K562 (cell line): ENCODE data around the gene ARAP1. TPM values are rescaled to one million over a fixed set of nuclear protein-coding genes. Genes with fewer than 3 reads are reported as not detected.
A peak's percentile ranks its signal among the peaks of the same experiment; 100 is the strongest.

Source experiments
- ARNT ChIP-seq, 2 experiments: fragments of 450-650 bp; IDR thresholded peaks; 2 replicates each; pipeline ENCODE4 v1.6.1; 2016; ENCODE audit warnings: mild to moderate bottlenecking in 1 of 2
- ASH1L ChIP-seq: fragments of 450-650 bp; IDR thresholded peaks from 2 replicates; pipeline ENCODE4 v1.6.1; 2018; ENCODE audit warnings: borderline replicate concordance, mild to moderate bottlenecking, low read depth; ENCODE audit not compliant: partially characterized antibody
- ATF1 ChIP-seq, 2 experiments: fragments of 450-650 bp in 1 of 2; IDR thresholded peaks; 2 replicates each; pipeline ENCODE4 v1.6.1; 2016; ENCODE audit warnings: missing compliant biosample characterization in 1 of 2, missing genetic modification characterization in 1 of 2
- BACH1 ChIP-seq: fragments of 200-800 bp; sonication (Bioruptor generic); IDR thresholded peaks from 2 replicates; pipeline ENCODE4 v1.6.1; 2016; ENCODE audit warnings: missing genetic modification characterization, missing compliant biosample characterization
- C11orf30 ChIP-seq: fragments of 450-650 bp; IDR thresholded peaks from 2 replicates; pipeline ENCODE4 v1.6.1; 2016; ENCODE audit warnings: low read depth, mild to moderate bottlenecking
- FOXA3 ChIP-seq, 2 experiments: fragments of 450-650 bp in 1 of 2; sonication (generic) in 1 of 2; formaldehyde crosslinking; IDR thresholded peaks in 1 of 2; conservative IDR thresholded peaks in 1 of 2; 2 replicates each; pipeline versions ENCODE4 v1.4.0 to v1.8.0; 2020 to 2022; ENCODE audit warnings: mild to moderate bottlenecking in 2 of 2, missing genetic modification reagents in 1 of 2
- HCFC1 ChIP-seq: IDR thresholded peaks from 2 replicates; pipeline ENCODE4 v1.6.1; 2012; ENCODE audit warnings: low read depth, low read length, improper control_type of control experiment
- HDAC2 ChIP-seq: fragments of 450-650 bp; IDR thresholded peaks from 2 replicates; pipeline ENCODE4 v1.6.1; 2016; ENCODE audit warnings: mild to moderate bottlenecking
- KAT2B ChIP-seq: IDR thresholded peaks from one replicate; pipeline ENCODE4 v1.6.1; 2012; ENCODE audit warnings: low read depth, mild to moderate bottlenecking, control low read depth, inconsistent platforms, low read length, moderate library complexity
- MAZ ChIP-seq, 2 experiments: fragments of 450-650 bp in 1 of 2; sonication (generic) in 1 of 2; formaldehyde crosslinking; IDR thresholded peaks in 1 of 2; conservative IDR thresholded peaks in 1 of 2; 2 replicates each; pipeline versions ENCODE4 v1.4.0 to v1.5.0; 2020; ENCODE audit warnings: mild to moderate bottlenecking in 1 of 2, missing genetic modification reagents in 1 of 2
- MYBL2 ChIP-seq, 2 experiments: fragments of 450-650 bp in 1 of 2; sonication (generic) in 1 of 2; formaldehyde crosslinking in 1 of 2; IDR thresholded peaks; 2 replicates each; pipeline versions ENCODE4 v1.6.1 to v1.8.1; 2017 to 2022; ENCODE audit warnings: borderline replicate concordance in 1 of 2, inconsistent platforms in 1 of 2, low read depth in 1 of 2, mild to moderate bottlenecking in 1 of 2, missing genetic modification reagents in 1 of 2, moderate library complexity in 1 of 2
- NCOA1 ChIP-seq: fragments of 450-650 bp; IDR thresholded peaks from 2 replicates; pipeline ENCODE4 v1.6.1; 2016; ENCODE audit warnings: low read depth
- PREB ChIP-seq: sonication (generic); formaldehyde crosslinking; IDR thresholded peaks from 2 replicates; pipeline ENCODE4 v1.8.1; 2023; ENCODE audit warnings: mild to moderate bottlenecking, missing genetic modification reagents
- RNF2 ChIP-seq: sonication (generic); IDR thresholded peaks from 2 replicates; pipeline ENCODE4 v1.6.1; 2016
- SMARCA4 ChIP-seq: fragments of 450-650 bp; IDR thresholded peaks from 2 replicates; pipeline ENCODE4 v1.6.1; 2016
- TBL1XR1 ChIP-seq, 2 experiments: IDR thresholded peaks; 2 replicates each; pipeline ENCODE4 v1.6.1; 2012; ENCODE audit warnings: improper control_type of control experiment in 2 of 2, low read length in 2 of 2, mild to moderate bottlenecking in 1 of 2
- TCF3 ChIP-seq: sonication (generic); formaldehyde crosslinking; IDR thresholded peaks from 2 replicates; pipeline ENCODE4 v1.4.0; 2020; ENCODE audit warnings: mild to moderate bottlenecking, missing genetic modification reagents
- TOE1 ChIP-seq, 2 experiments: fragments of 450-650 bp in 1 of 2; sonication (generic) in 1 of 2; formaldehyde crosslinking in 1 of 2; IDR thresholded peaks; 2 replicates each; pipeline versions ENCODE4 v1.7.1 to v1.8.0; 2016 to 2022; ENCODE audit warnings: borderline replicate concordance in 2 of 2, mild to moderate bottlenecking in 2 of 2, antibody characterized with exemption in 1 of 2, inconsistent platforms in 1 of 2, low read depth in 1 of 2, missing genetic modification reagents in 1 of 2, moderate library complexity in 1 of 2
- ZBTB12 ChIP-seq: fragments of 250-450 bp; sonication (Bioruptor Pico); IDR thresholded peaks from 2 replicates; pipeline ENCODE4 v1.4.0; 2020
- ZFP36 ChIP-seq: fragments of 150-350 bp; IDR thresholded peaks from 2 replicates; pipeline ENCODE4 v1.6.1; 2018; ENCODE audit warnings: low read length, low read depth; ENCODE audit not compliant: partially characterized antibody
- ZKSCAN3 ChIP-seq: fragments of 250-450 bp; sonication (Bioruptor Pico); IDR thresholded peaks from 2 replicates; pipeline ENCODE4 v1.4.0; 2020
- ZNF124 ChIP-seq: sonication (generic); formaldehyde crosslinking; IDR thresholded peaks from 2 replicates; pipeline ENCODE4 v1.8.1; 2022; ENCODE audit warnings: missing genetic modification reagents
- ZNF740 ChIP-seq, 3 experiments: fragments of 200-800 bp in 1 of 3; sonication (Bioruptor generic) in 1 of 3; sonication (generic) in 1 of 3; formaldehyde crosslinking in 1 of 3; IDR thresholded peaks; 2 replicates each; pipeline versions ENCODE4 v1.6.1 to v1.8.0; 2016 to 2022; ENCODE audit warnings: mild to moderate bottlenecking in 2 of 3, missing compliant biosample characterization in 2 of 3, missing genetic modification characterization in 2 of 3, missing genetic modification reagents in 1 of 3
- polyA plus RNA-seq, 8 experiments: library from polyadenylated mRNA; depleted of rRNA in 4 of 8; stranded (reverse) in 5 of 8; unstranded in 3 of 8; fragments of >200 nt; fragmentation: Nextera tagmentation in 2 of 8; fragmentation: Illumina TruSeq in 1 of 8; extraction: Ambion mirVana in 2 of 8; extraction: Trizol in 1 of 8; gene quantifications; 2 replicates each; pipeline versions ENCODE4 v1.2.1 to v1.2.3, GENCODE V29; 2011 to 2014; ENCODE audit warnings: inconsistent platforms in 1 of 8, missing spikeins in 1 of 8
- total RNA-seq, 7 experiments: library from RNA; depleted of rRNA in 6 of 7; stranded (reverse); fragments of >200 nt in 6 of 7; fragmentation: Illumina TruSeq in 2 of 7; extraction: Trizol in 2 of 7; gene quantifications; 2 replicates each; pipeline versions ENCODE4 v1.2.1 to v1.2.3, GENCODE V29; 2011 to 2021; ENCODE audit warnings: low replicate concordance in 1 of 7

The ARAP1 gene
- total and polyA plus RNA-seq, 9 of the 15 experiments (the other 6 are each of a cell fraction or from before 2014, with no cell fraction given), result 0.23 to 67.0 (median 24.6) TPM

GRCh38 chr11:72793425-72794367, 41.5 kb upstream of the ARAP1 start, which contains the start of gene STARD10 (continued):
- TF ChIP-seq ZNF124 (no peak), ATF1 (CRISPR knock-in tag; IDR thresholded peaks at IDR 0.05) (no peak), ATF1 (tag; IDR thresholded peaks at IDR 0.05) (peak; percentile 94), FOXA3 (CRISPR knock-in tag; conservative IDR thresholded peaks at IDR 0.05 in 1 of 2, IDR thresholded peaks at IDR 0.05 in 1 of 2) (peak in 1 of 2 experiments; percentile 84; a peak in 3 of 4 replicates), MYBL2 (IDR thresholded peaks at IDR 0.05; ENCODE audit: low read depth) (peak; percentile 31; the same call in 1 of the 2 replicates), MYBL2 (CRISPR knock-in tag; IDR thresholded peaks at IDR 0.05; ENCODE audit: borderline replicate concordance) (no peak), MAZ (CRISPR knock-in tag; conservative IDR thresholded peaks at IDR 0.05 in 1 of 2, IDR thresholded peaks at IDR 0.05 in 1 of 2) (peak; percentile 74 to 85), TBL1XR1 (IDR thresholded peaks at IDR 0.05; ENCODE audit: low read length in 2 of 2) (peak in 1 of 2 experiments; percentile 66; a peak in 2 of 4 replicates), ASH1L (peak; percentile 43), ZBTB12 (CRISPR knock-in tag) (0 out of 2 replicates have a peak, but pooled peaks have one; percentile 7), TCF3 (CRISPR knock-in tag) (no peak; the same call in 1 of the 2 replicates), BACH1 (tag) (0 out of 2 replicates have a peak, but pooled peaks have one; percentile 57), ARNT (IDR thresholded peaks at IDR 0.05) (peak in 1 of 2 experiments; percentile 47; a peak in 1 of 4 replicates), HDAC2 (peak; percentile 91), SMARCA4 (peak; percentile 57; the same call in 1 of the 2 replicates), C11orf30 (peak; percentile 87), HCFC1 (peak; percentile 94), NCOA1 (no peak), ZFP36 (no peak), PREB (CRISPR knock-in tag) (peak; percentile 51; the same call in 1 of the 2 replicates), KAT2B (peak; percentile 31), TOE1 (IDR thresholded peaks at IDR 0.05; ENCODE audit: borderline replicate concordance) (peak; percentile 83), TOE1 (CRISPR knock-in tag; IDR thresholded peaks at IDR 0.05; ENCODE audit: borderline replicate concordance, low read depth) (no peak), ZNF740 (CRISPR knock-in tag; IDR thresholded peaks at IDR 0.05) (no peak), ZNF740 (tag; IDR thresholded peaks at IDR 0.05) (no peak), RNF2 (peak; percentile 71; the same call in 1 of the 2 replicates), ZKSCAN3 (CRISPR knock-in tag) (no peak)
